GM12878 (cell line): ENCODE results near the gene CHRM5. TPM values are rescaled to one million over a fixed set of nuclear protein-coding genes. Genes with fewer than 3 reads are reported as not detected.

ENCODE experiments used
- BRCA1 ChIP-seq: IDR thresholded peaks from 2 replicates; pipeline ENCODE4 v1.6.1; 2011; ENCODE audit warnings: low read depth, low read length, improper control_type of control experiment
- CBX3 ChIP-seq: fragments of 200-600 bp; sonication (generic); IDR thresholded peaks from 2 replicates; pipeline ENCODE4 v1.6.1; 2016; ENCODE audit warnings: low read depth, borderline replicate concordance
- CHD1 ChIP-seq: IDR thresholded peaks from 2 replicates; pipeline ENCODE4 v1.6.1; 2012; ENCODE audit warnings: low read depth, low read length, improper control_type of control experiment
- DPF2 ChIP-seq: fragments of 450-650 bp; IDR thresholded peaks from 2 replicates; pipeline ENCODE4 v1.6.1; 2017; ENCODE audit warnings: mild to moderate bottlenecking
- EGR1 ChIP-seq, 2 experiments: IDR thresholded peaks; 1 replicate in 1 of 2; 2 replicates in 1 of 2; pipeline ENCODE4 v1.6.1; 2011 to 2012; ENCODE audit warnings: low read depth in 2 of 2, low read length in 2 of 2, borderline replicate concordance in 1 of 2, mild to moderate bottlenecking in 1 of 2, moderate library complexity in 1 of 2
- IKZF1 ChIP-seq: fragments of 450-650 bp; conservative IDR thresholded peaks from 2 replicates; pipeline ENCODE4 v1.6.1; 2017; ENCODE audit warnings: antibody characterized with exemption, mild to moderate bottlenecking
- KAT2A ChIP-seq: conservative IDR thresholded peaks from 2 replicates; pipeline ENCODE4 v1.6.1; 2011; ENCODE audit warnings: low read depth, low read length; ENCODE audit not compliant: control insufficient read depth
- MEF2A ChIP-seq: IDR thresholded peaks from 2 replicates; pipeline ENCODE4 v1.6.1; 2011; ENCODE audit warnings: low read depth, mild to moderate bottlenecking, low read length, moderate library complexity; ENCODE audit not compliant: insufficient read depth
- POLR2AphosphoS2 ChIP-seq: IDR thresholded peaks from 2 replicates; pipeline ENCODE4 v1.6.1; 2011; ENCODE audit warnings: low read depth, mild to moderate bottlenecking, low read length, improper control_type of control experiment, moderate library complexity
- POU2F2 ChIP-seq: IDR thresholded peaks from 3 replicates; pipeline ENCODE4 v1.6.1; 2011; ENCODE audit warnings: low read depth, mild to moderate bottlenecking, low read length, borderline replicate concordance
- RB1 ChIP-seq: fragments of 450-650 bp; formaldehyde crosslinking; IDR thresholded peaks from 2 replicates; pipeline ENCODE4 v1.6.1; 2017; ENCODE audit warnings: mild to moderate bottlenecking, borderline replicate concordance
- RUNX3 ChIP-seq: IDR thresholded peaks from 2 replicates; pipeline ENCODE4 v1.6.1; 2012; ENCODE audit warnings: low read length, inconsistent platforms
- STAT1 ChIP-seq: fragments of 450-650 bp; conservative IDR thresholded peaks from 2 replicates; pipeline ENCODE4 v1.6.1; 2014; ENCODE audit warnings: antibody characterized with exemption, mild to moderate bottlenecking
- TAF1 ChIP-seq: IDR thresholded peaks from 2 replicates; pipeline ENCODE4 v1.6.1; 2011; ENCODE audit warnings: mild to moderate bottlenecking, low read depth, low read length, borderline replicate concordance
- TCF3 ChIP-seq: IDR thresholded peaks from 2 replicates; pipeline ENCODE4 v1.6.1; 2012; ENCODE audit warnings: low read depth, mild to moderate bottlenecking, low read length, borderline replicate concordance; ENCODE audit not compliant: insufficient read depth
- ZNF217 ChIP-seq: fragments of 450-650 bp; IDR thresholded peaks from 2 replicates; pipeline ENCODE4 v1.6.1; 2017; ENCODE audit warnings: antibody characterized with exemption, mild to moderate bottlenecking
- polyA plus RNA-seq, 11 experiments: library from polyadenylated mRNA; depleted of rRNA in 4 of 11; unstranded in 6 of 11; stranded (reverse) in 5 of 11; fragments of >200 nt; fragmentation: Nextera tagmentation in 4 of 11; fragmentation: Illumina TruSeq in 1 of 11; extraction: Ambion mirVana in 4 of 11; extraction: Trizol in 1 of 11; gene quantifications; 1 replicate in 1 of 11; 2 replicates in 10 of 11; pipeline versions ENCODE4 v1.2.1 to v1.2.3, GENCODE V29; 2011 to 2016; ENCODE audit warnings: inconsistent platforms in 2 of 11, missing spikeins in 2 of 11, low read depth in 1 of 11
- total RNA-seq, 4 experiments: library from RNA; depleted of rRNA in 3 of 4; stranded (reverse); fragments of >200 nt in 3 of 4; fragmentation: Illumina TruSeq in 1 of 4; extraction: Trizol in 1 of 4; gene quantifications; 2 replicates each; pipeline versions ENCODE4 v1.2.1 to v1.2.3, GENCODE V29; 2013 to 2021
- TF ChIP-seq, protein P1 (sequence below): fragments of 450-650 bp; IDR thresholded peaks from 2 replicates; pipeline ENCODE4 v1.6.1; 2017; ENCODE audit warnings: low read depth, mild to moderate bottlenecking, moderate library complexity
- TF ChIP-seq, protein P2 (sequence below): fragments of 150-350 bp; IDR thresholded peaks from 2 replicates; pipeline ENCODE4 v1.6.1; 2014; ENCODE audit warnings: mild to moderate bottlenecking, low read depth, low read length
- TF ChIP-seq, protein P3 (sequence below): fragments of 450-650 bp; IDR thresholded peaks from 2 replicates; pipeline ENCODE4 v1.6.1; 2016; ENCODE audit warnings: mild to moderate bottlenecking
- TF ChIP-seq, protein P4 (sequence below): IDR thresholded peaks from 2 replicates; pipeline ENCODE4 v1.6.1; 2012; ENCODE audit warnings: low read depth, low read length, improper control_type of control experiment
- TF ChIP-seq, protein P5 (sequence below): fragments of 450-650 bp; formaldehyde crosslinking; IDR thresholded peaks from 2 replicates; pipeline ENCODE4 v1.5.0; 2022; ENCODE audit warnings: mild to moderate bottlenecking, missing genetic modification characterization

Gene CHRM5
- total and polyA plus RNA-seq, 10 of the 15 experiments (the other 5 are each of a cell fraction or from before 2014, with no cell fraction given): 0.01 to 0.10 (median 0.04) TPM; not detected in 6

DNA sequence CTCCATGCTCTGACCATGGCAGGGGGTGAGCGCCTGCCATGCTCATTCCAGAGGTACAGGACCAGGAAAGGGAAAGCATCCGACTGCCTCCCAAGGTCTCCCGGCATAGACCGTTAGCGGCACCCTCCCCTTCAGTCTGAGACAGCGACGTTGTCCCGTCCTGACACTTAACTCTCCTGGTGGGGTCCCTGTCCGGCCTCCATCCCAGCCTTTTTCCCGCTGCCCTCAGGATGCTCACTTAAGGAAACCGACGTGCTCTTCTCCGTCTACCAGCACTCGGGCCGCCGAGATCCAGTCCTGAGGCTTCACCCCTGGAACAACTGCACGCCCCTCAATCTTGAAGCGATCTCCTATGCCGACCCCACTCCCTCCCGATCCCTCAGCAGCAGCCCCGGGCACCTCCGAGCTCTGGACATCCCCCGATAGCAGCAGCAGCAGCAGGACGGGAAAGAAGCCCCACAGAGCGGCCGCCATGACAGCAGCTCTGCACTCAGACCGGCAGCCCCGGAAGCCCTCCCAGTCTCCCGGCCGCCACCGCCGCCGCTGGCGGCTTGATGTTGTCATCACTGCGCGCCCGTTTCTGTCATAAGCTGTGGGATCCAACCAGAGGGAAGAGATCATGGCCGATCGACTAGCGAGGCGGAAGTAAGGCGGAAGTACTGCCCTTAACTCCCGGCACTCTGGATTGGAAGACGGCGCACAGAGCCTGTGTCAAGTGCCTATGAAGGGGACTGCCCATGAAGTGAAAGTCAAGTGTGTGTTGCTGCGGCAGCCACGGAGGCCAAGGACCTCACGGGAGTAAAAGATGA lies 133.3 kb downstream of the CHRM5 start, which contains the start of the genes EMC7 and PGBD4 (continued):
- TF ChIP-seq, protein P1, sequence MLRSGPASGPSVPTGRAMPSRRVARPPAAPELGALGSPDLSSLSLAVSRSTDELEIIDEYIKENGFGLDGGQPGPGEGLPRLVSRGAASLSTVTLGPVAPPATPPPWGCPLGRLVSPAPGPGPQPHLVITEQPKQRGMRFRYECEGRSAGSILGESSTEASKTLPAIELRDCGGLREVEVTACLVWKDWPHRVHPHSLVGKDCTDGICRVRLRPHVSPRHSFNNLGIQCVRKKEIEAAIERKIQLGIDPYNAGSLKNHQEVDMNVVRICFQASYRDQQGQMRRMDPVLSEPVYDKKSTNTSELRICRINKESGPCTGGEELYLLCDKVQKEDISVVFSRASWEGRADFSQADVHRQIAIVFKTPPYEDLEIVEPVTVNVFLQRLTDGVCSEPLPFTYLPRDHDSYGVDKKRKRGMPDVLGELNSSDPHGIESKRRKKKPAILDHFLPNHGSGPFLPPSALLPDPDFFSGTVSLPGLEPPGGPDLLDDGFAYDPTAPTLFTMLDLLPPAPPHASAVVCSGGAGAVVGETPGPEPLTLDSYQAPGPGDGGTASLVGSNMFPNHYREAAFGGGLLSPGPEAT: peak; percentile 89
- TF ChIP-seq MEF2A (0 out of 2 replicates have a peak, but pooled peaks have one; percentile 24), IKZF1 (peak; percentile 97), TCF3 (0 out of 2 replicates have a peak, but pooled peaks have one; percentile 17), KAT2A (no peak), RB1 (no peak), RUNX3 (peak; percentile 74), ZNF217 (no peak), STAT1 (no peak), POU2F2 (no peak; the same call in 2 of the 3 replicates), POLR2AphosphoS2 (peak; percentile 85), EGR1 (IDR thresholded peaks at IDR 0.05; ENCODE audit: borderline replicate concordance in 1 of 2, low read depth in 2 of 2, low read length in 2 of 2) (peak in 1 of 2 experiments; percentile 25; a peak in 1 of 3 replicates), DPF2 (no peak), BRCA1 (no peak), CBX3 (no peak), CHD1 (no peak), TAF1 (peak; percentile 84)
- TF ChIP-seq, protein P2, sequence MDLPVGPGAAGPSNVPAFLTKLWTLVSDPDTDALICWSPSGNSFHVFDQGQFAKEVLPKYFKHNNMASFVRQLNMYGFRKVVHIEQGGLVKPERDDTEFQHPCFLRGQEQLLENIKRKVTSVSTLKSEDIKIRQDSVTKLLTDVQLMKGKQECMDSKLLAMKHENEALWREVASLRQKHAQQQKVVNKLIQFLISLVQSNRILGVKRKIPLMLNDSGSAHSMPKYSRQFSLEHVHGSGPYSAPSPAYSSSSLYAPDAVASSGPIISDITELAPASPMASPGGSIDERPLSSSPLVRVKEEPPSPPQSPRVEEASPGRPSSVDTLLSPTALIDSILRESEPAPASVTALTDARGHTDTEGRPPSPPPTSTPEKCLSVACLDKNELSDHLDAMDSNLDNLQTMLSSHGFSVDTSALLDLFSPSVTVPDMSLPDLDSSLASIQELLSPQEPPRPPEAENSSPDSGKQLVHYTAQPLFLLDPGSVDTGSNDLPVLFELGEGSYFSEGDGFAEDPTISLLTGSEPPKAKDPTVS: 0 out of 2 replicates have a peak, but pooled peaks have one; percentile 39
- TF ChIP-seq, protein P3, sequence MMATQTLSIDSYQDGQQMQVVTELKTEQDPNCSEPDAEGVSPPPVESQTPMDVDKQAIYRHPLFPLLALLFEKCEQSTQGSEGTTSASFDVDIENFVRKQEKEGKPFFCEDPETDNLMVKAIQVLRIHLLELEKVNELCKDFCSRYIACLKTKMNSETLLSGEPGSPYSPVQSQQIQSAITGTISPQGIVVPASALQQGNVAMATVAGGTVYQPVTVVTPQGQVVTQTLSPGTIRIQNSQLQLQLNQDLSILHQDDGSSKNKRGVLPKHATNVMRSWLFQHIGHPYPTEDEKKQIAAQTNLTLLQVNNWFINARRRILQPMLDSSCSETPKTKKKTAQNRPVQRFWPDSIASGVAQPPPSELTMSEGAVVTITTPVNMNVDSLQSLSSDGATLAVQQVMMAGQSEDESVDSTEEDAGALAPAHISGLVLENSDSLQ: peak; percentile 76
- TF ChIP-seq, protein P4, sequence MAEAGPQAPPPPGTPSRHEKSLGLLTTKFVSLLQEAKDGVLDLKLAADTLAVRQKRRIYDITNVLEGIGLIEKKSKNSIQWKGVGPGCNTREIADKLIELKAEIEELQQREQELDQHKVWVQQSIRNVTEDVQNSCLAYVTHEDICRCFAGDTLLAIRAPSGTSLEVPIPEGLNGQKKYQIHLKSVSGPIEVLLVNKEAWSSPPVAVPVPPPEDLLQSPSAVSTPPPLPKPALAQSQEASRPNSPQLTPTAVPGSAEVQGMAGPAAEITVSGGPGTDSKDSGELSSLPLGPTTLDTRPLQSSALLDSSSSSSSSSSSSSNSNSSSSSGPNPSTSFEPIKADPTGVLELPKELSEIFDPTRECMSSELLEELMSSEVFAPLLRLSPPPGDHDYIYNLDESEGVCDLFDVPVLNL: no peak
- TF ChIP-seq, protein P5, sequence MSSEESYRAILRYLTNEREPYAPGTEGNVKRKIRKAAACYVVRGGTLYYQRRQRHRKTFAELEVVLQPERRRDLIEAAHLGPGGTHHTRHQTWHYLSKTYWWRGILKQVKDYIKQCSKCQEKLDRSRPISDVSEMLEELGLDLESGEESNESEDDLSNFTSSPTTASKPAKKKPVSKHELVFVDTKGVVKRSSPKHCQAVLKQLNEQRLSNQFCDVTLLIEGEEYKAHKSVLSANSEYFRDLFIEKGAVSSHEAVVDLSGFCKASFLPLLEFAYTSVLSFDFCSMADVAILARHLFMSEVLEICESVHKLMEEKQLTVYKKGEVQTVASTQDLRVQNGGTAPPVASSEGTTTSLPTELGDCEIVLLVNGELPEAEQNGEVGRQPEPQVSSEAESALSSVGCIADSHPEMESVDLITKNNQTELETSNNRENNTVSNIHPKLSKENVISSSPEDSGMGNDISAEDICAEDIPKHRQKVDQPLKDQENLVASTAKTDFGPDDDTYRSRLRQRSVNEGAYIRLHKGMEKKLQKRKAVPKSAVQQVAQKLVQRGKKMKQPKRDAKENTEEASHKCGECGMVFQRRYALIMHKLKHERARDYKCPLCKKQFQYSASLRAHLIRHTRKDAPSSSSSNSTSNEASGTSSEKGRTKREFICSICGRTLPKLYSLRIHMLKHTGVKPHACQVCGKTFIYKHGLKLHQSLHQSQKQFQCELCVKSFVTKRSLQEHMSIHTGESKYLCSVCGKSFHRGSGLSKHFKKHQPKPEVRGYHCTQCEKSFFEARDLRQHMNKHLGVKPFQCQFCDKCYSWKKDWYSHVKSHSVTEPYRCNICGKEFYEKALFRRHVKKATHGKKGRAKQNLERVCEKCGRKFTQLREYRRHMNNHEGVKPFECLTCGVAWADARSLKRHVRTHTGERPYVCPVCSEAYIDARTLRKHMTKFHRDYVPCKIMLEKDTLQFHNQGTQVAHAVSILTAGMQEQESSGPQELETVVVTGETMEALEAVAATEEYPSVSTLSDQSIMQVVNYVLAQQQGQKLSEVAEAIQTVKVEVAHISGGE (CRISPR knock-in tag): no peak
